HCT116 (cell line): ENCODE data around the gene CATSPERD. TPM values are rescaled to one million over a fixed set of nuclear protein-coding genes. Genes with fewer than 3 reads are reported as not detected.

Source experiments
- ATAC-seq: fragments of 200-7000 bp; cut with Tn5 transposase; 2 replicates; pipeline ENCODE4 v1.9.1; 2020; ENCODE audit warnings: mild to moderate bottlenecking, moderate library complexity
- BruUV-seq: library from RNA; stranded (reverse); fragments of 400-500 nt; replicated peaks from 2 replicates; lab custom pipeline; 2021; lab: Mats Ljungman, UMichigan
- CTCF ChIA-PET: fragments of 300-600 bp; sonication (Branson Sonifier 250); formaldehyde crosslinking; loops from one replicate; lab custom pipeline; 2021; ENCODE audit warnings: antibody characterized with exemption; lab: Charles Lee
- POLR2A ChIA-PET: fragments of 300-600, 350-600 bp; sonication (Branson Sonifier 250); formaldehyde crosslinking; loops from one replicate; lab custom pipeline; 2021; ENCODE audit warnings: antibody characterized with exemption; lab: Charles Lee
- RAD21 ChIA-PET, 2 experiments: fragments of 300-600 bp; sonication (Branson Sonifier 250); formaldehyde crosslinking; loops; one replicate each; lab custom pipeline; 2023; ENCODE audit warnings: low total read pairs in 2 of 2; ENCODE audit not compliant: uncharacterized antibody in 2 of 2, unreplicated experiment in 2 of 2, low non-redundant PET in 1 of 2; lab: Charles Lee
- DNase-seq: peaks from one replicate; pipeline ENCODE4 v3.0.0-alpha.2; 2010; ENCODE audit warnings: low read depth, low spot score
- H2AFZ ChIP-seq: fragments of 200-600 bp; shearing (Covaris generic), sonication (generic); 2 replicates; pipeline ENCODE4 v1.6.1; 2017; ENCODE audit warnings: low read depth, mixed run types, mixed read lengths, antibody characterized with exemption, low read length; ENCODE audit not compliant: poor library complexity, severe bottlenecking
- H3K27ac ChIP-seq: 2 replicates; pipeline ENCODE4 v1.5.1; 2012; ENCODE audit warnings: low read depth, low read length
- H3K27me3 ChIP-seq: fragments of 200-600 bp; sonication (generic); 2 replicates; pipeline ENCODE4 v1.6.1; 2016; ENCODE audit warnings: mixed run types, low read length, mixed read lengths; ENCODE audit not compliant: insufficient read depth
- H3K36me3 ChIP-seq, 2 experiments: fragments of 200-500 bp in 1 of 2; fragments of 200-600 bp in 1 of 2; sonication (Bioruptor generic) in 1 of 2; sonication (generic) in 1 of 2; 2 replicates each; pipeline versions ENCODE4 v1.5.1 to v1.6.1; 2014 to 2016; ENCODE audit warnings: low read length in 2 of 2, inconsistent platforms in 1 of 2, mixed read lengths in 1 of 2, mixed run types in 1 of 2; ENCODE audit not compliant: insufficient read depth in 2 of 2, control insufficient read depth in 1 of 2
- H3K4me1 ChIP-seq, 2 experiments: fragments of 200-600 bp in 1 of 2; sonication (generic) in 1 of 2; 2 replicates each; pipeline versions ENCODE4 v1.5.1 to v1.6.1; 2012 to 2017; ENCODE audit warnings: low read length in 2 of 2, inconsistent platforms in 1 of 2, mild to moderate bottlenecking in 1 of 2, mixed read lengths in 1 of 2, mixed run types in 1 of 2, moderate library complexity in 1 of 2; ENCODE audit not compliant: insufficient read depth in 2 of 2, control insufficient read depth in 1 of 2
- H3K4me2 ChIP-seq: fragments of 200-600 bp; sonication (generic); 2 replicates; pipeline ENCODE4 v1.6.1; 2017; ENCODE audit warnings: mixed run types, low read length, mixed read lengths
- H3K4me3 ChIP-seq, 2 experiments: fragments of 200-600 bp in 1 of 2; sonication (generic) in 1 of 2; replicated peaks in 1 of 2; 2 replicates each; pipeline ENCODE4 v1.5.1; 2011 to 2016; ENCODE audit warnings: low read length in 2 of 2, control low read depth in 1 of 2, low read depth in 1 of 2, mild to moderate bottlenecking in 1 of 2, mixed read lengths in 1 of 2, mixed run types in 1 of 2
- H3K79me2 ChIP-seq: fragments of 200-600 bp; sonication (generic); 2 replicates; pipeline ENCODE4 v1.6.1; 2017; ENCODE audit warnings: mild to moderate bottlenecking, mixed run types, low read length, moderate library complexity, mixed read lengths; ENCODE audit not compliant: insufficient read depth
- H3K9ac ChIP-seq: fragments of 200-600 bp; sonication (generic); 2 replicates; pipeline ENCODE4 v1.6.1; 2016; ENCODE audit warnings: low read length, mixed read lengths
- H3K9me2 ChIP-seq: fragments of 200-600 bp; sonication (generic), shearing (Covaris generic); 2 replicates; pipeline ENCODE4 v1.6.1; 2017; ENCODE audit warnings: mixed run types, mild to moderate bottlenecking, moderate library complexity; ENCODE audit not compliant: insufficient read depth
- H3K9me3 ChIP-seq, 2 experiments: fragments of 200-500 bp in 1 of 2; fragments of 200-600 bp in 1 of 2; sonication (Bioruptor generic) in 1 of 2; sonication (generic) in 1 of 2; 2 replicates each; pipeline ENCODE4 v1.6.1; 2014 to 2017; ENCODE audit warnings: low read length in 2 of 2, mixed read lengths in 2 of 2, inconsistent platforms in 1 of 2, low read depth in 1 of 2, mild to moderate bottlenecking in 1 of 2, mixed run types in 1 of 2, moderate library complexity in 1 of 2; ENCODE audit not compliant: control insufficient read depth in 1 of 2, insufficient read depth in 1 of 2
- H4K20me1 ChIP-seq: fragments of 200-600 bp; sonication (generic), shearing (Covaris generic); 2 replicates; pipeline ENCODE4 v1.6.1; 2017; ENCODE audit warnings: mixed run types, mild to moderate bottlenecking, moderate library complexity; ENCODE audit not compliant: insufficient read depth
- CTCF ChIP-seq, 3 experiments: fragments of 200-600 bp in 1 of 3; sonication (generic) in 1 of 3; IDR thresholded peaks in 2 of 3; conservative IDR thresholded peaks in 1 of 3; 2 replicates each; pipeline ENCODE4 v1.5.1; 2012 to 2017; ENCODE audit warnings: low read depth in 2 of 3, low read length in 2 of 3, antibody characterized with exemption in 1 of 3, borderline replicate concordance in 1 of 3, control low read depth in 1 of 3, mild to moderate bottlenecking in 1 of 3, mixed read lengths in 1 of 3, mixed run types in 1 of 3, moderate library complexity in 1 of 3; ENCODE audit not compliant: insufficient read depth in 1 of 3
- FOSL1 ChIP-seq: IDR thresholded peaks from 2 replicates; pipeline ENCODE4 v1.6.1; 2012; ENCODE audit warnings: low read depth
- RAD21 ChIP-seq: IDR thresholded peaks from 2 replicates; pipeline ENCODE4 v1.6.1; 2012; ENCODE audit warnings: low read depth, mild to moderate bottlenecking
- YY1 ChIP-seq: IDR thresholded peaks from 2 replicates; pipeline ENCODE4 v1.6.1; 2011; ENCODE audit warnings: low read length, low read depth, moderate library complexity, mild to moderate bottlenecking; ENCODE audit not compliant: insufficient replicate concordance; ENCODE audit errors: extremely low read depth
- intact Hi-C: fragments of 100-400 bp; cut with micrococcal nuclease; formaldehyde crosslinking; loops from 2 replicates; pipeline ENCODE4 v1.10.0; 2022
- total RNA-seq: library from RNA; stranded (reverse); gene quantifications from one replicate; pipeline ENCODE4 v1.2.1, GENCODE V29; 2021; ENCODE audit not compliant: unreplicated experiment

Gene CATSPERD
- total RNA-seq, 1 experiment from 2014 or later = not detected

DNA sequence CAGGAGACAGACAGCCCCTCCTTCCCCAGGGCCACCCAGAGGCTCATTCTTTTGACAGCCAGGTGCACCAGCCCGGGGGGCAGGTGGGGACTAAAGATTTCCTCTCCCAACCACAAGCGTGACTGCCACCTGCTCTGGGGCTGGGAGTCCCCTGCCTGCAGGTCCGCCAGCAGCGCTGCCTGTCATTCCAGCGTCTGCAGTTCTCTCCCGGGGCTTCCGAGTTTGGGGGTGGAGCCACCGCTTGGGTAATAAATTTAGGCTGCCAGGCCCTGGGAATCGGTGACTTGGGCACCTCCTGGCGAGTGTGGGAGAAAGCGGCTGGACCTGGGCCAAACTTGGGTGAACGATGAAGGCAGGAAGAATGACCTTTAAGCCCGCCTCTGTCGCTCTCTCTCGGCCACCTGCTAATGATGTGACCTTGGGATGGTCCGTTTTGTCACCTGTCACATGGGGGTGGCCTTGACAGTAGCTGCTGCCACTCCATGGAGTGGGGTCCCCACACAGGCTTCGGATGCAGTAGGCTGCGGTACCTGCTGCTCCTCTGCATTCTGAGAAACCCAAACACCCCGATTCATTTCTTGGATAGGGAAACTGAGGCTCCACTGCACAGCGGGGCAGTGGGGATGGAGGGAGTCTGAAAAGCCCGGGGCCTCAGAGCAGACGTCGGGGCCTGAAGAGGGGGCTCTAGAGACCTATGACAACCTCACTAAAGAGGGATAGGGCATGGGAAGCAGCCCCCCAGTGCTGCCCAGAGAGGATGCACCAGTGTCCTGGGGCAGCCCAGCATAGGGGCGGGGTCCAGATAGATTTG, 106.3 kb downstream of the CATSPERD start:
- ChIA-PET CTCF (interaction anchor here (1.0 to 3.6 kb wide), 3 partner anchors 16 to 77 kb away, joined by 3 to 49 read pairs (median 7); partner anchors contain the start of genes NDUFA11, NRTN and VMAC), RAD21 (no interaction called here), POLR2A (interaction anchor here (2.4 to 2.9 kb wide), 4 partner anchors 14 to 77 kb away, joined by 14 to 34 read pairs (median 25); partner anchors contain the start of genes DUS3L, FUT6, NDUFA11 and NRTN)
- H3K4me2 ChIP-seq = peak overlapping the region; percentile 96
- H3K79me2 ChIP-seq = no peaks in the 10 kb centered on the region
- H3K4me3 ChIP-seq = peak overlapping the region; percentile 56 to 59
- no peaks in the 10 kb centered on the region for H3K27me3 ChIP-seq
- DNase-seq (peak; percentile 74), ATAC-seq (peak; percentile 26)
- BruUV-seq = no TSS peak
- H3K9me2 ChIP-seq = no peaks in the 10 kb centered on the region
- no peaks in the 10 kb centered on the region for H3K9me3 ChIP-seq
- H3K4me1 ChIP-seq = peaks cover 15 to 38% of the 10 kb centered on the region in 2 experiments
- peak in 2 of 3 experiments; percentile 59 to 63; a peak in 5 of 6 replicates for TF ChIP-seq CTCF (IDR thresholded peaks at IDR 0.05 in 2 of 3, conservative IDR thresholded peaks at IDR 0.05 in 1 of 3; ENCODE audit: borderline replicate concordance in 1 of 3, insufficient read depth in 1 of 3, low read depth in 2 of 3, low read length in 2 of 3)
- peak; percentile 38; the same call in 1 of the 2 replicates for TF ChIP-seq RAD21
- no peak for TF ChIP-seq YY1
- no peak for TF ChIP-seq FOSL1
- no peak overlapping the region for H2AFZ ChIP-seq
- H3K9ac ChIP-seq = peak overlapping the region; percentile 96
- intact Hi-C loops = loop anchor here (1.0 to 2.0 kb wide), 2 partner anchors 22 to 78 kb away; partner anchors contain the start of gene VMAC
- peak overlapping the region; percentile 92 for H3K27ac ChIP-seq
- no peaks in the 10 kb centered on the region for H3K36me3 ChIP-seq
- no peaks in the 10 kb centered on the region for H4K20me1 ChIP-seq
